ENCODE measurements around the gene IQSEC3.
"Not testable (repeated sequence)": the region's sequence is repeated elsewhere in the genome, so short reads cannot be mapped to it uniquely, and the experiment has no call there.

Gene IQSEC3

DNA sequence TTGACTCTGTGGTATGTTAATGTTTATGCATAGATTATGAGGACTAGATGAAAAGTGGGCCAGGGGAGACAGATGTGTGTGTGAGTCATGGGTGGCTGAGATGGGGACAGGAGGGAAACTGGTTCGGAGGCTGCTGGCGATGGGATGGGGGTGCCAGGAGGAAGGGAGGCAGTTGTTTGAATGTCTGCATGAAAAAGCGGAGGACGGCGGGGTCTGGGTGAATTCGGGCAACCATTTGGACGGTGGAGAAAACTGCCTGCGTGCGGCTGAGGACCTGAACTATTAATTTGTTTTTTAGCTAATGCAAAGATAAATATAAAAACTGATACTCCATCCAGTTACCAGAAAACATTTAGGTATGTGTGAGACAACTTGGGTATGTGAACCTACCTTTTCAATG, 27.8 kb upstream of the IQSEC3 start:
- 82 to 90% methylated on average over 5 to 6 of the region's 9 CpGs for WGBS, 2 experiments
- H3K4me3 ChIP-seq (ENCODE audit: insufficient read depth, low read depth, low read length); H3K4me1 ChIP-seq (ENCODE audit: control insufficient read depth, insufficient read depth, low read length); H3K9me3 ChIP-seq (ENCODE audit: control insufficient read depth, low read length); H3K27ac ChIP-seq (ENCODE audit: insufficient read depth, low read depth, low read length, poor library complexity, severe bottlenecking); H3K27me3 ChIP-seq (ENCODE audit: control insufficient read depth, insufficient read depth, low read length, poor library complexity, severe bottlenecking); H3K36me3 ChIP-seq (ENCODE audit: control insufficient read depth, insufficient read depth, low read length): not testable (repeated sequence)

DNA sequence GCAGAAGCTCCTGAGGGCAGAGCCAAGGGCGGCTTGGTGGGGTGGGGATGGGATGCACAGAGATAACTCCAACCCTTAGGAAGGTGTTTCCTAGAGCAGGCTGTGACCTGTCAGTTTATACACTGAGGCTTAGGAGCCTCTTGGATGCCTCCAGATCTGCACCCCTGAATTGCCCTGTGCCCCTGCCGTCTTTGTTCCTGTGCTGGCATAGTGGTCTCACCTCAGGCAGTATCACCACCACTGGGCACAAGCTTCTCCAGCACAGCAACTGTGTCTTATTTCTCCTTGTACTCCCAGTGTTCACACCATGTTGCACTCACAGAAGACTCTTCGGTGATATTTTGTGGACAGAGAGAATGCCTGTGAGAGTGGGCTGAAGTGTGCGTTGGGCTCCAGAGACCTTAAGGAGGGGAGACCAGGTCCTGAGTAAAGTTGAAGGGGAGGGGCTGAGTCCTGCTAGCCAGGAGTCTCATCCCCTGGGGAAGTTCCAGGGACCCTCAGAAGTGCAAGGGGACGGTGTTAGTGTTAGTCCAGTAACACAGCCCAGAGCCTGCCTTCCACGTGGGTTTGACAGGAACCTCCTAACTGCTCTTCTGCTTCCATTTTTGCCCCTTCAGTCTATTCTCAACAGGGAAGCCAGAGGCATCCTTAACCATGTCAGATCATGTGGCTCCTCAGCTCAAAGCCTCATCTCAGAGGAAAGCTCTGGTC, 26.9 kb upstream of the IQSEC3 start:
- H3K27ac ChIP-seq (ENCODE audit: insufficient read depth, low read depth, low read length, poor library complexity, severe bottlenecking): not testable (repeated sequence)
- WGBS, 2 experiments: 87 to 88% methylated on average over 3 to 4 of the region's 6 CpGs

DNA sequence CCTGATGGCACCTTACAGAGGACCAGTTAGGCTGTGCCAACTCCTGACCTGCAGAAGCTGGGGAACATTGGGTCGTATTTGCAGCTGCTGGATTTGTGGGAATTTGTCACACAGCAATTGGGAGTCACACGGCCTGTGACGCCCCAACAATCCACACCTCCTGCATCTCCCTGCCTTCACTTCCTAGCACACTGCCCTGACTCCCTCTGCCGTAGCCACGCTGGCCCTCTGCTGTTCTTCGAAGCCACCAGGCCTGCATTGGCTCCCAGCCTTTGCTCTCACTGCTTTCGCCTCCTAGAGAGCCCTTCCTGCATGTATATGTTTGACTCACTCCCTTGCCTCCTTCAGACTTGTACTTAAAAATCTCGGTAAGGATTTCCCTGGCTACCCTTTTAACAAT, 22.2 kb upstream of the IQSEC3 start:
- not testable (repeated sequence) for H3K27me3 ChIP-seq (ENCODE audit: control insufficient read depth, insufficient read depth, low read length, poor library complexity, severe bottlenecking); H3K4me3 ChIP-seq (ENCODE audit: insufficient read depth, low read depth, low read length); H3K9me3 ChIP-seq (ENCODE audit: control insufficient read depth, low read length); H3K4me1 ChIP-seq (ENCODE audit: control insufficient read depth, insufficient read depth, low read length); H3K36me3 ChIP-seq (ENCODE audit: control insufficient read depth, insufficient read depth, low read length); H3K27ac ChIP-seq (ENCODE audit: insufficient read depth, low read depth, low read length, poor library complexity, severe bottlenecking)
- WGBS, 2 experiments: 79% methylated on average over 5 of the region's 8 CpGs

More for the DNA sequence above, 26.9 kb upstream of the IQSEC3 start:
- H3K4me3 ChIP-seq (ENCODE audit: insufficient read depth, low read depth, low read length); H3K9me3 ChIP-seq (ENCODE audit: control insufficient read depth, low read length); H3K36me3 ChIP-seq (ENCODE audit: control insufficient read depth, insufficient read depth, low read length); H3K27me3 ChIP-seq (ENCODE audit: control insufficient read depth, insufficient read depth, low read length, poor library complexity, severe bottlenecking); H3K4me1 ChIP-seq (ENCODE audit: control insufficient read depth, insufficient read depth, low read length): not testable (repeated sequence)

DNA sequence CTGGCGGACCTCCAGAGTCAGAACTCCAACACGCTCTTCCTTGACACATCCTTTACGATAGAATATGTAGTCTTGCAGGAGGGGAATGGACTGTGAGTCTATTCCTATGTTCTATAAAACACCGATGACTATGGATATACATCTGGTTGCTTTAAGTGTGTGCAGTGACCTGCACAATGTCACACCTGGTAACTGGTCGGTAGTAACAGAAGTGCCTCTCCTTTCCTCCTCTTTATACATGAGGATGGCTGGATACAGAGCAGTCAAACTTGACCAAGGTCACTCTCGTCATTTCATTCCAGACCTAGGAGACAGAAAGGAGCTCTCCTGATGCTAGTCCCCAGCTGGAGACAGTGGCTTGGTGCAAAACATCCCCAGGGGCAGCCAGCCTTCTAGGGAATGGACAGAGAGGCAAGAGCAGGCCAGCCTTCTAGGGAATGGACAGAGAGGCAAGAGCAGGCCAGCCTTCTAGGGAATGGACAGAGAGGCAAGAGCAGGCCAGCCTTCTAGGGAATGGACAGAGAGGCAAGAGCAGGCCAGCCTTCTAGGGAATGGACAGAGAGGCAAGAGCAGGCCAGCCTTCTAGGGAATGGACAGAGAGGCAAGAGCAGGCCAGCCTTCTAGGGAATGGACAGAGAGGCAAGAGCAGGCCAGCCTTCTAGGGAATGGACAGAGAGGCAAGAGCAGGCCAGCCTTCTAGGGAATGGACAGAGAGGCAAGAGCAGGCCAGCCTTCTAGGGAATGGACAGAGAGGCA, 21.2 kb upstream of the IQSEC3 start:
- H3K9me3 ChIP-seq (ENCODE audit: control insufficient read depth, low read length); H3K36me3 ChIP-seq (ENCODE audit: control insufficient read depth, insufficient read depth, low read length); H3K4me1 ChIP-seq (ENCODE audit: control insufficient read depth, insufficient read depth, low read length); H3K27ac ChIP-seq (ENCODE audit: insufficient read depth, low read depth, low read length, poor library complexity, severe bottlenecking); H3K27me3 ChIP-seq (ENCODE audit: control insufficient read depth, insufficient read depth, low read length, poor library complexity, severe bottlenecking); H3K4me3 ChIP-seq (ENCODE audit: insufficient read depth, low read depth, low read length): not testable (repeated sequence)
- WGBS, 2 experiments: 88 to 95% methylated on average over 3 of the region's 6 CpGs

DNA sequence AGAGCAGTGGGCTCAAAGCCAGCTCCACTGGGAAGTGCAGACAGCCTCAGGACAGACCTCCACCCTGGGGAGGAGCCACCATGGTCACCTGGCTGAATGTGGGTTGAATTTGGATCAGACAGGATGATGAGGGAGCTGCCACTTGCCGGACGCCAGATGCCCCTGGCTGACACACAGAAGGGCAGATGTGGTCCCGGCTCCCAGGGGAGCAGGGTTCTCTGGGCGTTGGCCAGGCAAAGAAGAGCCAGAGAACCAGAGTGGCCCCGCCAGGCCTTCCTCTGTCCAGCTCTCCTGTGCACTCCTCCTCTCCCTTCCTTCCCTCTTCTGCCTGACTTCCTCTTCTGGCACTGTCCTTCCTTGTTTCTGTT, 20.6 kb upstream of the IQSEC3 start:
- H3K4me1 ChIP-seq (ENCODE audit: control insufficient read depth, insufficient read depth, low read length); H3K9me3 ChIP-seq (ENCODE audit: control insufficient read depth, low read length); H3K36me3 ChIP-seq (ENCODE audit: control insufficient read depth, insufficient read depth, low read length); H3K4me3 ChIP-seq (ENCODE audit: insufficient read depth, low read depth, low read length); H3K27ac ChIP-seq (ENCODE audit: insufficient read depth, low read depth, low read length, poor library complexity, severe bottlenecking); H3K27me3 ChIP-seq (ENCODE audit: control insufficient read depth, insufficient read depth, low read length, poor library complexity, severe bottlenecking): not testable (repeated sequence)
- WGBS, 2 experiments: 90 to 98% methylated on average over 2 to 4 of the region's 5 CpGs

DNA sequence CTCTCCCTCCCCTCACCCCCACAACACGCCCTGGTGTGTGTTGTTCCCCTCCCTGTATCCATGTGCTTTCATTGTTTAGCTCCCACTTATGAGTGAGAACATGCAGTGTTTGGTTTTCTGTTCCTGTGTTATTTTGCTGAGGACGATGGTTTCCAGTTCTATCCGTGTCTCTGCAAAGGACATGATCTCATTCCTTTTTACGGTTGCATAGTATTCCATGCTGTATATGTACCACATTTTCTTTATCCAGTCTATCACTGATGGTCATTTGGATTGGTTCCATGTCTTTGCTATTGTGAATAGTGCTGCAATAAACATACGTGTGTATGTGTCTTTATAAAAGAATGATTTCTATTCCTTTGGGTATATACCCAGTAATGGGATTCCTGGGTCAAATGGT, 20.0 kb upstream of the IQSEC3 start:
- H3K27ac ChIP-seq (ENCODE audit: insufficient read depth, low read depth, low read length, poor library complexity, severe bottlenecking); H3K27me3 ChIP-seq (ENCODE audit: control insufficient read depth, insufficient read depth, low read length, poor library complexity, severe bottlenecking); H3K36me3 ChIP-seq (ENCODE audit: control insufficient read depth, insufficient read depth, low read length); H3K9me3 ChIP-seq (ENCODE audit: control insufficient read depth, low read length); H3K4me1 ChIP-seq (ENCODE audit: control insufficient read depth, insufficient read depth, low read length); H3K4me3 ChIP-seq (ENCODE audit: insufficient read depth, low read depth, low read length): not testable (repeated sequence)
- 66 to 70% methylated on average over 5 of the region's 5 CpGs for WGBS, 2 experiments

DNA sequence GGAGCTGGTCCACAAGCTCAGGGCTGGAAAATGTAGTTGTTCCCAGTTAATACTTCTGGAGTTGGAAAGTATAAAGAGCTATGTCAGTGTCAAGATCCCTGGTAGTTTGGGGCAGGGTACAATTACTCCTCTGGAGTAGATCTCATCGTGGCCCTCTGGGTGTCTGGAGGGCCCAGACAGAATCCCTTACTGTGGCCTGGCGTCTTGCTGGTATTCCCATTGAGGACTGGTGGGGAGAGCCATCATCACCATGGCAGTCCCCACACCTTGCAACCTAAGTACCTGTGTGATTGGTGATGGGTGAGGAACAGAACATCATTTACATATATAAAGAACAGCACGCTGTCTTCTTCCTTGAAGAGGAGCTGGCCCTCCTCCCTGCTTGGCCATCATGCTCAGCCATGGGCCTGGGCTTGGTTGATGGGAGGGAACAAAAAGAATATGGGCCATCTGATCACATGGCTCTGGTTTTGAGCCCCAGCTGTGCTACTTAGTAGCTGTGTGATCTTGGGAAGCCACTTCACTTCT, 18.8 kb upstream of the IQSEC3 start:
- not testable (repeated sequence) for H3K27ac ChIP-seq (ENCODE audit: insufficient read depth, low read depth, low read length, poor library complexity, severe bottlenecking); H3K36me3 ChIP-seq (ENCODE audit: control insufficient read depth, insufficient read depth, low read length); H3K27me3 ChIP-seq (ENCODE audit: control insufficient read depth, insufficient read depth, low read length, poor library complexity, severe bottlenecking); H3K4me1 ChIP-seq (ENCODE audit: control insufficient read depth, insufficient read depth, low read length); H3K4me3 ChIP-seq (ENCODE audit: insufficient read depth, low read depth, low read length); H3K9me3 ChIP-seq (ENCODE audit: control insufficient read depth, low read length)
- WGBS, 2 experiments: 78 to 87% methylated on average over 2 of the region's 3 CpGs

DNA sequence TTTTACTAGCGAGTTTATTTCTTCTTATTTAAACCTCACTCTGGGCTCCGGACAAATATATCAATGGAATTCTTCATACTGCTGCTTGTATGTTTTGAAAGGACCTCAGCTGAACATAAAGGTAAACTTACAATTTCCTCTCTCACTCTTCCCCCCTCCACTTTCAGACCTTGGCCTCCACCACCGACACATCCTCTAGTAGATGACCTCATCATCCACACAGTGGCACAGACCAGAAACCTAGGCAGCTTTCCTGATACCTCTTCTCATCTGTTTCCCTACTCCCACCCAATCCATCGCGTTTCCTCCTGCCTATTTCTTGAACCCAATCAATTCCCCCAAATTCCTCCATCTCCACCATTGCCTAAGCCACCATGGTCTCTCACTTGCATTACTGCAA, 17.4 kb upstream of the IQSEC3 start:
- 85 to 86% methylated on average over 5 of the region's 5 CpGs for WGBS, 2 experiments
- H3K9me3 ChIP-seq (ENCODE audit: control insufficient read depth, low read length); H3K27ac ChIP-seq (ENCODE audit: insufficient read depth, low read depth, low read length, poor library complexity, severe bottlenecking); H3K36me3 ChIP-seq (ENCODE audit: control insufficient read depth, insufficient read depth, low read length); H3K27me3 ChIP-seq (ENCODE audit: control insufficient read depth, insufficient read depth, low read length, poor library complexity, severe bottlenecking); H3K4me3 ChIP-seq (ENCODE audit: insufficient read depth, low read depth, low read length); H3K4me1 ChIP-seq (ENCODE audit: control insufficient read depth, insufficient read depth, low read length): not testable (repeated sequence)

DNA sequence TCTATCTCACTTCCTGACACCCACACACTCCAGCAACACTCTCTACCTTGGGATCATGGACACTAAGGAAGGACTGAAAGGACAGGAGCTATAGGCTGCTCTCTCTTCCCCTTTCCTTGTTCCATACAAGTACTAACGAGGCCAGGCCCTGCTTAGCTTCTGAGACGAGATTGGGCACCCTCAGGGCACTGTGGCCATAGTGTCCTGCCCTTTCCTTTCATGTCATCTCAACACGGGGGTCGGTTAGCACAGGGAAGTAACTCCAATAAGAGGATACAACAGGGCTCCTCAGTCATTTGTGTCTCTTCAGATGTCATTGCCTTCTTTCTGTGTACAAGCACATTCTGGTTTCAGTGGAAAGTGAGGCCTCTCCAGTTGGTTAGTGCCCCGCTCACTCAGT, 15.5 kb upstream of the IQSEC3 start:
- WGBS, 2 experiments: 74 to 84% methylated on average over 4 to 5 of the region's 5 CpGs

DNA sequence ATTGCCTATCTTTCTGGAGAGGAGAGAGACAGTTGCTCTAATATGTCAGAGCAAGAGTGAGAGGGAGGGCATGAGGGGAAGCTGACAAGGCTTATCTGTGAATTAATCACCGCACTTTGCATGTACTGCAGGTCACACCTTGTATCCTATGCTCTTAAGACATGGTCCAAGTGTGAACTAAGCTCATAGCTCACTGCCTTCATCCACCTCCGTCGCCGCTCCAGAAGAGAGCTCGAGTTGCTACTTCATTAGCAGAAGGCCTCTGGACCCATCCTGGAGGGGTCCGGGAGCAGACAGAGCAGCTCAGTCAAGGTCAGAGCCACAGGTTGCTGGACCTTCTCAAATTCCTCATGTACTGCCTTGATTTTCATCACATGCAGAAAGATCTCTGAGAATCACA, 14.6 kb upstream of the IQSEC3 start:
- not testable (repeated sequence) for H3K4me3 ChIP-seq (ENCODE audit: insufficient read depth, low read depth, low read length); H3K36me3 ChIP-seq (ENCODE audit: control insufficient read depth, insufficient read depth, low read length); H3K27ac ChIP-seq (ENCODE audit: insufficient read depth, low read depth, low read length, poor library complexity, severe bottlenecking); H3K9me3 ChIP-seq (ENCODE audit: control insufficient read depth, low read length); H3K27me3 ChIP-seq (ENCODE audit: control insufficient read depth, insufficient read depth, low read length, poor library complexity, severe bottlenecking)
- H3K4me1 ChIP-seq (ENCODE audit: control insufficient read depth, insufficient read depth, low read length): peaks cover 12% of the 10 kb centered on the region
- WGBS, 2 experiments: 83 to 85% methylated on average over 6 of the region's 6 CpGs

More for the DNA sequence above, 15.5 kb upstream of the IQSEC3 start:
- H3K9me3 ChIP-seq (ENCODE audit: control insufficient read depth, low read length); H3K36me3 ChIP-seq (ENCODE audit: control insufficient read depth, insufficient read depth, low read length); H3K27ac ChIP-seq (ENCODE audit: insufficient read depth, low read depth, low read length, poor library complexity, severe bottlenecking); H3K27me3 ChIP-seq (ENCODE audit: control insufficient read depth, insufficient read depth, low read length, poor library complexity, severe bottlenecking); H3K4me3 ChIP-seq (ENCODE audit: insufficient read depth, low read depth, low read length); H3K4me1 ChIP-seq (ENCODE audit: control insufficient read depth, insufficient read depth, low read length): not testable (repeated sequence)

Measured in ectodermal cell (in vitro differentiated cells).